Lower leg skin (tissue), 4 donors: ENCODE results near the gene KCNN4. TPM values are rescaled to one million over a fixed set of nuclear protein-coding genes. Genes with fewer than 3 reads are reported as not detected.

Experiments
- DNase-seq, 2 donors: peaks; one replicate each; pipeline ENCODE4 v3.0.0-alpha.2; 2019; ENCODE audit warnings: low spot score in 2 of 2
- H3K4me3 ChIP-seq: fragments of 200-600 bp; sonication (generic); 2 replicates; pipeline ENCODE4 v1.5.1; 2017; ENCODE audit warnings: mild to moderate bottlenecking, low read depth; ENCODE audit not compliant: poor library complexity, severe bottlenecking
- CTCF ChIP-seq, 3 donors: fragments of 450-650 bp; IDR thresholded peaks; one replicate each; pipeline ENCODE4 v1.5.1; 2016; ENCODE audit warnings: antibody characterized with exemption in 3 of 3, mild to moderate bottlenecking in 3 of 3, moderate library complexity in 2 of 3
- POLR2A ChIP-seq, 2 donors: fragments of 450-650 bp; IDR thresholded peaks; one replicate each; pipeline ENCODE4 v1.6.1; 2016 to 2017; ENCODE audit warnings: antibody characterized with exemption in 2 of 2, mild to moderate bottlenecking in 1 of 2, moderate library complexity in 1 of 2
- WGBS, 2 donors: methylation state at CpG; one replicate each; pipeline ENCODE4 v1.1.5; 2018; 5-methylcytosine and 5-hydroxymethylcytosine counted together
- intact Hi-C: fragments of 100-400 bp; cut with DNase I; formaldehyde crosslinking; loops from one replicate; pipeline ENCODE4 v1.15.0; 2023; ENCODE audit warnings: low total_unique reads
- total RNA-seq, 4 donors: library from RNA; depleted of rRNA; stranded (reverse); fragments of >200 nt; gene quantifications; one replicate each; pipeline ENCODE4 v1.1.0, GENCODE V29; 2016

The KCNN4 gene
- total RNA-seq, 4 donors from 2014 or later, result 19.9 to 69.5 (median 49.2) TPM

GRCh38 chr19:43748205-43748594, 32.6 kb downstream of the KCNN4 start:
- intact Hi-C loops, result loop anchor here (5.0 kb wide), 1 partner anchor 34 kb away; the partner anchor contains the start of gene KCNN4
- TF ChIP-seq CTCF (IDR thresholded peaks at IDR 0.05), result no peak
- TF ChIP-seq POLR2A (IDR thresholded peaks at IDR 0.05), result no peak

GRCh38 chr19:43747557-43748204, 33.1 kb downstream of the KCNN4 start:
- TF ChIP-seq POLR2A (IDR thresholded peaks at IDR 0.05), result no peak
- no peak for TF ChIP-seq CTCF (IDR thresholded peaks at IDR 0.05)
- WGBS, 2 donors, result 88% methylated on average over 15 to 16 of the region's 16 CpGs

More at GRCh38 chr19:43748205-43748594, 32.6 kb downstream of the KCNN4 start:
- no peak overlapping the region for H3K4me3 ChIP-seq
- WGBS, 2 donors, result 88 to 90% methylated on average over 4 of the region's 4 CpGs
- no peak for DNase-seq

GRCh38 chr19:43743059-43743458, 37.7 kb downstream of the KCNN4 start:
- TF ChIP-seq CTCF (IDR thresholded peaks at IDR 0.05), result no peak
- TF ChIP-seq POLR2A (IDR thresholded peaks at IDR 0.05), result no peak
- WGBS, 2 donors, result 78 to 85% methylated on average over 3 of the region's 3 CpGs
- no peak for DNase-seq
- intact Hi-C loops, result no loop called here
- H3K4me3 ChIP-seq, result no peak overlapping the region

More at GRCh38 chr19:43747557-43748204, 33.1 kb downstream of the KCNN4 start:
- intact Hi-C loops, result loop anchor here (5.0 kb wide), 1 partner anchor 35 kb away; the partner anchor contains the start of gene KCNN4
- no peak overlapping the region for H3K4me3 ChIP-seq
- DNase-seq, result peak in 1 of 2 donors; percentile 82

- DNase-seq, result no peak
- intact Hi-C loops, result no loop called here
- WGBS, 2 donors, result 87 to 90% methylated on average over 10 of the region's 10 CpGs
- no peak overlapping the region for H3K4me3 ChIP-seq
- TF ChIP-seq CTCF (IDR thresholded peaks at IDR 0.05) (no peak), POLR2A (IDR thresholded peaks at IDR 0.05) (no peak)
Observed at GRCh38 chr19:43741075-43741825, 39.5 kb downstream of the KCNN4 start.

- intact Hi-C loops, result no loop called here
- TF ChIP-seq POLR2A (IDR thresholded peaks at IDR 0.05), result no peak
- no peak for TF ChIP-seq CTCF (IDR thresholded peaks at IDR 0.05)
- WGBS, 2 donors, result 51 to 54% methylated on average over 16 of the region's 16 CpGs
- H3K4me3 ChIP-seq, result no peak overlapping the region
- no peak for DNase-seq
Observed at GRCh38 chr19:43739439-43740235, 41.1 kb downstream of the KCNN4 start.
